ENCODE measurements around the gene PSMD14.

DNA sequence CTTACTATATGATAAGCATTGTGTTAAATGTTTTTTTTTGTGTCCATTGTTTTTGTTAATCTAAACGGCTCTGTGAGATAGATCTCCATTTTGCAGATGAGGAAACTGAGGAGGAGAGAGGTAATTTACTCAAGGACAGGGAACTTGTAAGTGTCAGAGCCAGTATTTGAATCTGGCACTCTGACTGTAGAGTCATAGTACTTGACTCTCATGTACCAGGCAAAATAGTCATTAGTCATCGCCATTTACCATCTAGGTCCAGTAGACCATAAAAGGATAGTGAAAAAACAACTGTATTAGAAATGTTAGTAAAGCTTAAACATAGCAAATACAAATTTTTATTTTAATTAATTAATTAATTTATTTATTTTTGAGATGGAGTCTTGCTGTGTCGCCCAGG lies 4.8 kb downstream of the PSMD14 start:
- no peak for TF ChIP-seq SUZ12 (IDR thresholded peaks at IDR 0.05; ENCODE audit: extremely low read depth, insufficient read depth, insufficient read length)
- no peak for TF ChIP-seq ZNF274 (IDR thresholded peaks at IDR 0.05; ENCODE audit: low read depth, low read length)
- no peak for TF ChIP-seq YY1 (IDR thresholded peaks at IDR 0.05; ENCODE audit: insufficient read depth, insufficient read length)

All from NT2/D1 (cell line).